Mammary epithelial cell (primary cell): ENCODE measurements around the gene LYPD1.

ENCODE experiments used
- CTCF ChIP-seq, 2 donors: IDR thresholded peaks in 1 of 2; conservative IDR thresholded peaks in 1 of 2; 2 replicates each; pipeline ENCODE4 v1.5.1; 2011 to 2012; ENCODE audit warnings: inconsistent platforms in 2 of 2, low read length in 2 of 2, mild to moderate bottlenecking in 2 of 2, control low read depth in 1 of 2, low read depth in 1 of 2; ENCODE audit not compliant: insufficient read depth in 1 of 2; ENCODE audit errors: extremely low read depth in 1 of 2
- EZH2 ChIP-seq: IDR thresholded peaks from 2 replicates; pipeline ENCODE4 v1.6.1; 2012; ENCODE audit warnings: low read length, inconsistent platforms, borderline replicate concordance

GRCh38 chr2:132654968-132655367 lies 15.0 kb downstream of the LYPD1 start:
- no peak for TF ChIP-seq CTCF (conservative IDR thresholded peaks at IDR 0.05 in 1 of 2, IDR thresholded peaks at IDR 0.05 in 1 of 2; ENCODE audit: extremely low read depth in 1 of 2, insufficient read depth in 1 of 2, low read depth in 1 of 2, low read length in 2 of 2)
- no peak for TF ChIP-seq EZH2
